ENCODE results near the gene MGAT2. TPM values are rescaled to one million over a fixed set of nuclear protein-coding genes. Genes with fewer than 3 reads are reported as not detected.

Gene MGAT2
- total and polyA plus RNA-seq, 2 donors (not counting 3 experiments of a cell fraction or from before 2014, with no cell fraction given), result 36.4 to 72.6 TPM

DNA sequence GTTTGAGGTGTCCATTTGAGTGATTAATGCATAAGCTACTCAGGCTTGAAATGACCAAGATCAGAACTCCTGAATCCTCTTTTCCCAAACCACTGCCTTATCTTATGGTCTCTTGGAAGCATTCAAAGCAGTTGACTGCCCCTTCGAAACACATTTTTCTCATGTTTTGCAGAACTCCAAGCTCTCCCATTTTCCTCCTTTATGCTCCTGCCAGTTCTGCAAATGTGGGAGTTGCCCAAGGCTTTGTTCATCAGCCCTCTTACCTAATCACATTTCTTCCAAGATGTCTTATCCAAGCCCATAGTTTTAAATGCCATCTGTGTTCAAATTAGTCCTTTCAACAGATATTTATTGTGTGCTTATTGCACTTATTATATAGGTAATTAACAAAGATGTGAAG is 16.3 kb downstream of the MGAT2 start:
- Histone ChIP-seq H3K9me3 (replicated peaks; ENCODE audit: control insufficient read depth, insufficient read depth, low read length) (no peaks in the 10 kb centered on the region), H3K79me2 (ENCODE audit: control insufficient read depth, insufficient read depth, low read length) (peaks cover 61% of the 10 kb centered on the region), H3K4me1 (ENCODE audit: control insufficient read depth, extremely low read depth, insufficient read depth, low read length) (peaks cover 8% of the 10 kb centered on the region), H3K9ac (replicated peaks; ENCODE audit: extremely low read depth, insufficient read depth, low read length) (no peak overlapping the region), H4K20me1 (replicated peaks; ENCODE audit: control insufficient read depth, extremely low read depth, insufficient read depth, low read length) (no peaks in the 10 kb centered on the region), H3K27ac (ENCODE audit: insufficient read depth, low read depth, low read length) (no peak overlapping the region), H3K36me3 (ENCODE audit: control insufficient read depth in 2 of 2, extremely low read depth in 1 of 2, insufficient read depth in 2 of 2, low read length in 2 of 2) (peaks cover 0 to 11% of the 10 kb centered on the region in 2 experiments), H3K27me3 (ENCODE audit: control insufficient read depth in 2 of 2, insufficient read depth in 2 of 2, low read length in 2 of 2) (no peaks in the 10 kb centered on the region), H3K9me1 (replicated peaks; ENCODE audit: control insufficient read depth, extremely low read depth, insufficient read depth, low read length) (no peaks in the 10 kb centered on the region), H2AFZ (ENCODE audit: low read depth, low read length) (no peak overlapping the region), H3K4me3 (replicated peaks in 1 of 3; ENCODE audit: insufficient read depth in 1 of 3, low read depth in 1 of 3, low read length in 3 of 3) (no peak overlapping the region), H3K4me2 (ENCODE audit: insufficient read depth, low read length) (no peak overlapping the region)
- POLR2A ChIA-PET, result no interaction called here
- FAIRE-seq (no peak), DNase-seq (ENCODE audit: low read depth, low spot score) (no peak)
- CTCF ChIA-PET, result no interaction called here
- no peak for TF ChIP-seq POLR2AphosphoS5 (IDR thresholded peaks at IDR 0.05; ENCODE audit: insufficient read depth, low read depth, low read length)
- TF ChIP-seq GATA2 (IDR thresholded peaks at IDR 0.05; ENCODE audit: insufficient read depth, insufficient read length, low read depth, low read length), result no peak
- no TSS peak for BruUV-seq (replicated peaks)
- dilution Hi-C loops (cut with MboI; ENCODE audit: extremely low pct_ligation_motif_present, low sequenced_read_pairs) (no loop called here), intact Hi-C loops (cut with micrococcal nuclease) (no loop called here)

DNA sequence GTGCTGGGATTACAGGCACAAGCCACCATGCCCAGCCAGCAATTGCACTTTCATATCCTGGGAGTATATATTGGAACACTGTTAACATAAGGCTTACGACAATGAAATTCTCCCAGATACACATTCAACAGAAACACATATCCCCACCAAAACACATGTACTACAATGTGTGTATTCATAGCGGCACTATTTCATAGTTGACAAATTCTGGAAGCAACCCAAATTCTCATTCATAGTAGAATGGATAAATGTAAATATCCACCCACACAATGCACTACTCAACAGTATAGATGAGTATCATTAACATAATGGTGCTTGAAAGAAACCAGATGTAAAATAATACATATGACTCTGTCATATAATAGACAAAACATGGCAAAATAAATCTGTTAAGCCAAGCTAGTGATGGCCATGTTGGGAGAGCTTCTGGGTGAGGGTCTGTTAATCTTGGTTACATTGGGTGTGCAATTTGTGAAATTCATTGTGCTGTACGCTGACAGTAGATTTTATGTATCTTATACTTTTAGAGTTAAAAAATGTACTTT is 17.0 kb downstream of the MGAT2 start:
- Histone ChIP-seq H2AFZ (ENCODE audit: low read depth, low read length) (no peak overlapping the region), H3K27me3 (ENCODE audit: control insufficient read depth in 2 of 2, insufficient read depth in 2 of 2, low read length in 2 of 2) (no peaks in the 10 kb centered on the region), H3K36me3 (ENCODE audit: control insufficient read depth in 2 of 2, extremely low read depth in 1 of 2, insufficient read depth in 2 of 2, low read length in 2 of 2) (peaks cover 0 to 11% of the 10 kb centered on the region in 2 experiments), H3K79me2 (ENCODE audit: control insufficient read depth, insufficient read depth, low read length) (peaks cover 53% of the 10 kb centered on the region), H3K27ac (ENCODE audit: insufficient read depth, low read depth, low read length) (no peak overlapping the region), H3K4me2 (ENCODE audit: insufficient read depth, low read length) (no peak overlapping the region), H3K9me3 (replicated peaks; ENCODE audit: control insufficient read depth, insufficient read depth, low read length) (no peaks in the 10 kb centered on the region), H3K9ac (replicated peaks; ENCODE audit: extremely low read depth, insufficient read depth, low read length) (no peak overlapping the region), H3K9me1 (replicated peaks; ENCODE audit: control insufficient read depth, extremely low read depth, insufficient read depth, low read length) (no peaks in the 10 kb centered on the region), H3K4me3 (replicated peaks in 1 of 3; ENCODE audit: insufficient read depth in 1 of 3, low read depth in 1 of 3, low read length in 3 of 3) (no peak overlapping the region), H4K20me1 (replicated peaks; ENCODE audit: control insufficient read depth, extremely low read depth, insufficient read depth, low read length) (no peaks in the 10 kb centered on the region), H3K4me1 (ENCODE audit: control insufficient read depth, extremely low read depth, insufficient read depth, low read length) (peaks cover 3% of the 10 kb centered on the region)
- TF ChIP-seq, protein P1, sequence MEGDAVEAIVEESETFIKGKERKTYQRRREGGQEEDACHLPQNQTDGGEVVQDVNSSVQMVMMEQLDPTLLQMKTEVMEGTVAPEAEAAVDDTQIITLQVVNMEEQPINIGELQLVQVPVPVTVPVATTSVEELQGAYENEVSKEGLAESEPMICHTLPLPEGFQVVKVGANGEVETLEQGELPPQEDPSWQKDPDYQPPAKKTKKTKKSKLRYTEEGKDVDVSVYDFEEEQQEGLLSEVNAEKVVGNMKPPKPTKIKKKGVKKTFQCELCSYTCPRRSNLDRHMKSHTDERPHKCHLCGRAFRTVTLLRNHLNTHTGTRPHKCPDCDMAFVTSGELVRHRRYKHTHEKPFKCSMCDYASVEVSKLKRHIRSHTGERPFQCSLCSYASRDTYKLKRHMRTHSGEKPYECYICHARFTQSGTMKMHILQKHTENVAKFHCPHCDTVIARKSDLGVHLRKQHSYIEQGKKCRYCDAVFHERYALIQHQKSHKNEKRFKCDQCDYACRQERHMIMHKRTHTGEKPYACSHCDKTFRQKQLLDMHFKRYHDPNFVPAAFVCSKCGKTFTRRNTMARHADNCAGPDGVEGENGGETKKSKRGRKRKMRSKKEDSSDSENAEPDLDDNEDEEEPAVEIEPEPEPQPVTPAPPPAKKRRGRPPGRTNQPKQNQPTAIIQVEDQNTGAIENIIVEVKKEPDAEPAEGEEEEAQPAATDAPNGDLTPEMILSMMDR (IDR thresholded peaks at IDR 0.05; ENCODE audit: extremely low read depth in 1 of 2, insufficient read depth in 1 of 2, low read depth in 1 of 2, low read length in 2 of 2), result no peak
- no peak for TF ChIP-seq POLR2AphosphoS5 (IDR thresholded peaks at IDR 0.05; ENCODE audit: insufficient read depth, low read depth, low read length)
- TF ChIP-seq POLR2A (IDR thresholded peaks at IDR 0.05; ENCODE audit: low read depth, low read length), result no peak
- DNase-seq (ENCODE audit: low read depth, low spot score) (no peak), FAIRE-seq (no peak)
- CTCF ChIA-PET, result interaction anchor here (1.3 kb wide), 1 partner anchor 20 kb away, joined by 7 read pairs; no protein-coding TSS in a partner anchor
- intact Hi-C loops (cut with micrococcal nuclease) (no loop called here), dilution Hi-C loops (cut with MboI; ENCODE audit: extremely low pct_ligation_motif_present, low sequenced_read_pairs) (no loop called here)
- BruUV-seq (replicated peaks), result no TSS peak
- POLR2A ChIA-PET, result no interaction called here
